Right atrium auricular region (tissue), 2 donors: ENCODE results near the gene EFL1. TPM values are rescaled to one million over a fixed set of nuclear protein-coding genes. Genes with fewer than 3 reads are reported as not detected.

Source experiments
- DNase-seq: peaks from one replicate; pipeline ENCODE4 v3.0.0-alpha.2; 2019; ENCODE audit warnings: low spot score
- H3K27ac ChIP-seq, 2 donors: fragments of 200-600 bp; sonication (generic); 1 replicate in 1 of 2; 2 replicates in 1 of 2; pipeline ENCODE4 v1.5.1; 2016 to 2019
- H3K27me3 ChIP-seq, 2 donors: fragments of 200-600 bp; sonication (generic); one replicate each; pipeline versions ENCODE4 v1.5.1 to v1.6.0; 2017 to 2019
- H3K36me3 ChIP-seq: fragments of 200-600 bp; sonication (generic); one replicate; pipeline ENCODE4 v1.5.1; 2016
- H3K4me1 ChIP-seq, 2 donors: fragments of 200-600 bp; sonication (generic); one replicate each; pipeline versions ENCODE4 v1.5.1 to v1.6.0; 2017 to 2019
- H3K4me3 ChIP-seq, 2 donors: fragments of 200-600 bp; sonication (generic); 1 replicate in 1 of 2; 2 replicates in 1 of 2; pipeline ENCODE4 v1.5.1; 2017 to 2019; ENCODE audit warnings: mild to moderate bottlenecking in 1 of 2, moderate library complexity in 1 of 2
- H3K9me3 ChIP-seq, 2 donors: fragments of 200-600 bp; sonication (generic); one replicate each; pipeline ENCODE4 v1.5.1; 2019
- total RNA-seq, 2 donors: library from RNA; depleted of rRNA; stranded (reverse); fragments of >200 nt; gene quantifications; one replicate each; pipeline ENCODE4 v1.1.0, GENCODE V29; 2016
- TF ChIP-seq, protein P1 (sequence below), 2 donors: fragments of 200-600 bp; sonication (generic); IDR thresholded peaks; one replicate each; pipeline ENCODE4 v1.5.1; 2019; ENCODE audit warnings: antibody characterized with exemption in 2 of 2

The EFL1 gene
- total RNA-seq, 2 donors from 2014 or later, result 11.0 to 14.2 TPM

DNA sequence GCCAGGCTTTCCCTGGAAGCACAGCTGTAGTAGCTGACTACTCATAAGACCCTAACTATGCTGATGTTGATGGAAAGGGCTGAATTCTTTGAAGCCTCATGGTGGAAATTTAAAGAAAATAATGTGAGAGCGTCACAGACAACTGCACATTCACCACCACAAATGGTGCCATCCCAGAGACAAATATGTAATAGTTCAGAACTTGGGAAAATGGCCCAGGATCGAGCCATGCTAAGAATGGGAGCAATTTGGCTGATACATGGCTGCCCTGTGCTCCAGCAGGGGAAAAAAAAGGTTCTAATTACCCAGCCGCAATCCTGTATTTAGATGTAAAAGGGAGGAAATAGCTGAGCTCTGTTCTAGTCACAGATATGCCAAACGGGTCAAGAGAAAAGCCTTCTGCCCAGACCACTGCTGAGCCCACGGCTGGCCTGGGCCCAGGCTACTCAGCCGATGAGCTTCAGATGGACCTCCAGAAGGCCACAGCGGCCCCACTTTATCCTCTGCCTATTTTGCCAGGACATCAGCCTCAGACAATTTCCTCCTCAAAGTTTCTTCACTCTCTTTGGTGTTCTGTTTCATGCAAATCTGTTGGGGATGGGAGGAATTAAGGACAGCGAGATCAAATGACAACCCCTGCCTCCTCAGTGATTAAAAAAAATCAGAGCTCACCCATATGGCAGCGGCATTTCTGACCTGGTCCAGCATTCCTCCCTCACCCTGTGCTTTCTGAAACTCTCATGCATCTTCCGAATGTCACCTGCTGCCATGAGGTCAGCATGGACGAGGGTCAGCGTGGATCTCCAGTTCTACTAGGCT is 162.2 kb downstream of the EFL1 start:
- no peaks in the 10 kb centered on the region for H3K4me1 ChIP-seq

DNA sequence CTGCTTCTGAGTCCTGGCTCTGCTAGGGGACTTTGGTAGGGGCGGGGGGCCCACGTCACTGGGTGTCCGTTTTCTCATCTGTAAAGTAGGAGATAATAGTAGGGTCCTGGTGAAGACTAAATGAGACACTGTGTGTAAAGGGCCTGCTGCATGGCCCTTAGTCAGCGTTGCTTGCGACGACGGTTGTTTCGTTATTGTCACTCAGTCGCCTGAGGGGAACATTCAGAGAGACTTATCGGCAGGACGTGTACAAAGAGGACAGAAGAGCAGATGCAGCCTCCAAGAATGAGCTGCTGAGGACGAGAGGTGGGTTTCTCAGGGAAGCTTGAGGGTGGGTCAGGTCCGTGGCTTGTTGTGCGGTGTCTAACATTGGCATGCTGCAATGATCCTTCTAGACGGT is 163.9 kb downstream of the EFL1 start:
- Histone ChIP-seq H3K4me1 (no peaks in the 10 kb centered on the region), H3K36me3 (no peaks in the 10 kb centered on the region), H3K27ac (no peak overlapping the region), H3K9me3 (no peaks in the 10 kb centered on the region), H3K4me3 (no peak overlapping the region), H3K27me3 (no peaks in the 10 kb centered on the region)
- DNase-seq, result no peak
- TF ChIP-seq, protein P1, sequence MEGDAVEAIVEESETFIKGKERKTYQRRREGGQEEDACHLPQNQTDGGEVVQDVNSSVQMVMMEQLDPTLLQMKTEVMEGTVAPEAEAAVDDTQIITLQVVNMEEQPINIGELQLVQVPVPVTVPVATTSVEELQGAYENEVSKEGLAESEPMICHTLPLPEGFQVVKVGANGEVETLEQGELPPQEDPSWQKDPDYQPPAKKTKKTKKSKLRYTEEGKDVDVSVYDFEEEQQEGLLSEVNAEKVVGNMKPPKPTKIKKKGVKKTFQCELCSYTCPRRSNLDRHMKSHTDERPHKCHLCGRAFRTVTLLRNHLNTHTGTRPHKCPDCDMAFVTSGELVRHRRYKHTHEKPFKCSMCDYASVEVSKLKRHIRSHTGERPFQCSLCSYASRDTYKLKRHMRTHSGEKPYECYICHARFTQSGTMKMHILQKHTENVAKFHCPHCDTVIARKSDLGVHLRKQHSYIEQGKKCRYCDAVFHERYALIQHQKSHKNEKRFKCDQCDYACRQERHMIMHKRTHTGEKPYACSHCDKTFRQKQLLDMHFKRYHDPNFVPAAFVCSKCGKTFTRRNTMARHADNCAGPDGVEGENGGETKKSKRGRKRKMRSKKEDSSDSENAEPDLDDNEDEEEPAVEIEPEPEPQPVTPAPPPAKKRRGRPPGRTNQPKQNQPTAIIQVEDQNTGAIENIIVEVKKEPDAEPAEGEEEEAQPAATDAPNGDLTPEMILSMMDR (IDR thresholded peaks at IDR 0.05), result no peak

More for the DNA sequence above, 162.2 kb downstream of the EFL1 start:
- no peak for DNase-seq
- Histone ChIP-seq H3K27ac (no peak overlapping the region), H3K27me3 (no peaks in the 10 kb centered on the region), H3K4me3 (no peak overlapping the region), H3K9me3 (no peaks in the 10 kb centered on the region), H3K36me3 (no peaks in the 10 kb centered on the region)
- TF ChIP-seq, protein P1 (IDR thresholded peaks at IDR 0.05), result no peak

DNA sequence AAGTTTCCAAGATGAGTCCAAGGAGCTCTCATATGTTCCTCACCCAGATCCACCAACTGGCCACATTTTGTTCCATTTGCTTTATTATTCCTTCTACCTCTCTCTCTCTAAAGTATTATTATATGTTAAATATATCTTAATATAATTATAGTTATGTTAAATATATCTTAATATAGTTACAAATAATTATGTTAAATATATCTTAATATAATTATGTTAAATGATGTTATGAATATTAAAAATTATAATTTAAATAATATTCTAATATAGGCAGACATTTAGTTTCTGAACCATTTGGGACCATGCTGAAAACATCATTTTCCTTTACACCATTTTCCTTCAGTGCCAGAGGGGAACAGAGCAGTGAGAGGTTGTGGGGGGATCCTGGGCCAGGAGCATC is 166.7 kb downstream of the EFL1 start:
- no peak for DNase-seq
- TF ChIP-seq, protein P1 (IDR thresholded peaks at IDR 0.05), result no peak
- no peaks in the 10 kb centered on the region for H3K36me3 ChIP-seq
- H3K27ac ChIP-seq, result no peak overlapping the region
- no peaks in the 10 kb centered on the region for H3K9me3 ChIP-seq
- H3K4me1 ChIP-seq, result no peaks in the 10 kb centered on the region
- no peaks in the 10 kb centered on the region for H3K27me3 ChIP-seq
- H3K4me3 ChIP-seq, result no peak overlapping the region

DNA sequence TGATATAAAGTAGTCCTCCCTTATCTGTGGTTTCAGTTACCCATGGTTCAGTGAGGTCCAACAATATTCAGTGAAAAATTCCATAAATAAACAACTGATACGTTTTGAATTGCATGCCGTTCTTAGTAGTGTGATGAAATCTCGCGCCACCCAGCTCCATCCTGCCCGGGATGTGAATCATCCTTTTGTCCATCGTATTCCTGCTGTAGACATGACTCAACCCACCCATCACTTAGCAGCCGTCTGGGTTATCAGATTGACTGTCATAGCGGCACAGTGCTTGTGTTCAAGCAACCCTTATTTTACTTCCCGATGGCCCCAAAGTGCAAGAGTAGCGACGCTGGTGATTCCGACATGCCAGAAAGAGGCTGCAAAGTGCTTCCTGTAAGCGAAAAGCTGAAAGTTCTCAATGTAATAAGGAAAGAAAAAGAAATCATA is 168.7 kb downstream of the EFL1 start:
- Histone ChIP-seq H3K36me3 (no peaks in the 10 kb centered on the region), H3K4me3 (no peak overlapping the region), H3K9me3 (no peaks in the 10 kb centered on the region), H3K27ac (no peak overlapping the region), H3K4me1 (no peaks in the 10 kb centered on the region), H3K27me3 (no peaks in the 10 kb centered on the region)
- TF ChIP-seq, protein P1 (IDR thresholded peaks at IDR 0.05), result no peak
- DNase-seq, result no peak

DNA sequence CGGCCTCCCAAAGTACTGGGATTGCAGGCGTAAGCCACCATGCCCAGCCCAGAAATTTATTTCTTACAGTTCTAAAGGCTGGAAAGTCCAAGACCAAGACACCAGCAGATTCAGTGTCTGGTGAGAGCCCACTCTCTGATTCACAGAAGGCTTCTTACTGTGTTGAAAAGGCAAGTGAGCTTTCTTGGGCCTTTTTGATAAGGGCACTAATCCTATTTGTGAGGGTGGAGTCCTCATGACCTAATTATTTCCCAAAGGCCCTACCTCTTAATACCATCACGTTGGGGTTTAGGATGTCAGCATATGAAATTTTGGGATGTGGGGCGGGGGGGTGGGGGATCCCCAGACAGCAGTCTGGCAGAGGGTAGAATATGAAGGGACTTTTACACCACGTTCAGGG is 169.2 kb downstream of the EFL1 start:
- no peaks in the 10 kb centered on the region for H3K36me3 ChIP-seq
- H3K9me3 ChIP-seq, result no peaks in the 10 kb centered on the region
- no peak for DNase-seq
- no peak overlapping the region for H3K27ac ChIP-seq
- no peak overlapping the region for H3K4me3 ChIP-seq
- no peaks in the 10 kb centered on the region for H3K27me3 ChIP-seq
- TF ChIP-seq, protein P1 (IDR thresholded peaks at IDR 0.05), result no peak
- H3K4me1 ChIP-seq, result no peaks in the 10 kb centered on the region
